ENCODE data around the gene LSMEM2. TPM values are rescaled to one million over a fixed set of nuclear protein-coding genes. Genes with fewer than 3 reads are reported as not detected.
"Not testable (repeated sequence)": the region's sequence is repeated elsewhere in the genome, so short reads cannot be mapped to it uniquely, and the experiment has no call there.

Gene LSMEM2
- total RNA-seq, 4 donors from 2014 or later: 0.90 to 1.5 TPM; not detected in 2

DNA sequence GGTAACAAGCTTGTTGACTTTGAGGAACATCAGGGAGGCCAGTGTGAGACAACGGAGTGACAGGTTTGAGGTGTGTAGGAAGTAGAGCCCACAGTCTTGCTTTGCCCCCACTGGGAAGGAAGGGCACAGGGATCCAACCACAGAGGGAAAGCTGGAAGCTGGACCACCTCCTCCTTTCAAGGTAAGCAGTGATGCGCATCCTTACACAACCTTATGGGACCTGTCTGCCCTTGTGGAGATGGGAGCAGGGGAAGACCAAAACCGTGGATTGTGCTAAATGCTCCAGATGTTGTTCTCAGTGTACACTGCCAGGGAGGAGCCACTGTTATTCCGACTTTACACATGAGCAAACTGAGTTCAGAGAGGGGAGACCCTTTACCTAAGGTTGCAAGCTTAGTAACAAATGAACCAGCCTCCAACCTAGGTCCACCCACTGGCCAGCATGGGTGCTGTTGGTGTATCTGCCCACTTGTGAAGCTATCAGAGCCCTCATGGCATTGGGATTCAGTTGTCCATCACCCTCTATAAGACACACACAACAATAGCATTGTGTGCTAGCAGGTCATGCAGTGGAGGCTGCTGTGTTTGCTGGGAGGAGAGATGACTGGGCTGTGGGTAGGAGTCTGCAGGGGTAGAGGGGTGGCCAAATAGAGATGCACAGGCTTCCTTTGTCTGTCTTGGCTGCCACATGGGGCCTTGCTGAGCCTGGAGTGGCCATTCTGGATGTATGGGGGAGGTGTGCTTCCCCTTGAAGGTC, 586 bp upstream of the LSMEM2 start:
- no peaks in the 10 kb centered on the region for H3K27me3 ChIP-seq
- no peak for DNase-seq
- peaks cover 0 to 6% of the 10 kb centered on the region in 2 donors for H3K4me1 ChIP-seq
- H3K4me3 ChIP-seq: no peak overlapping the region
- intact Hi-C loops (cut with DNase I; ENCODE audit: low total_unique reads): loop anchor here (5.0 kb wide), 1 partner anchor 86 kb away; the partner anchor contains the start of gene GNAT1
- TF ChIP-seq POLR2A (IDR thresholded peaks at IDR 0.05): no peak
- TF ChIP-seq, protein P1, sequence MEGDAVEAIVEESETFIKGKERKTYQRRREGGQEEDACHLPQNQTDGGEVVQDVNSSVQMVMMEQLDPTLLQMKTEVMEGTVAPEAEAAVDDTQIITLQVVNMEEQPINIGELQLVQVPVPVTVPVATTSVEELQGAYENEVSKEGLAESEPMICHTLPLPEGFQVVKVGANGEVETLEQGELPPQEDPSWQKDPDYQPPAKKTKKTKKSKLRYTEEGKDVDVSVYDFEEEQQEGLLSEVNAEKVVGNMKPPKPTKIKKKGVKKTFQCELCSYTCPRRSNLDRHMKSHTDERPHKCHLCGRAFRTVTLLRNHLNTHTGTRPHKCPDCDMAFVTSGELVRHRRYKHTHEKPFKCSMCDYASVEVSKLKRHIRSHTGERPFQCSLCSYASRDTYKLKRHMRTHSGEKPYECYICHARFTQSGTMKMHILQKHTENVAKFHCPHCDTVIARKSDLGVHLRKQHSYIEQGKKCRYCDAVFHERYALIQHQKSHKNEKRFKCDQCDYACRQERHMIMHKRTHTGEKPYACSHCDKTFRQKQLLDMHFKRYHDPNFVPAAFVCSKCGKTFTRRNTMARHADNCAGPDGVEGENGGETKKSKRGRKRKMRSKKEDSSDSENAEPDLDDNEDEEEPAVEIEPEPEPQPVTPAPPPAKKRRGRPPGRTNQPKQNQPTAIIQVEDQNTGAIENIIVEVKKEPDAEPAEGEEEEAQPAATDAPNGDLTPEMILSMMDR (IDR thresholded peaks at IDR 0.05): no peak
- H3K9me3 ChIP-seq: no peaks in the 10 kb centered on the region
- peak overlapping the region in 1 of 2 donors; percentile 33 for H3K27ac ChIP-seq
- H3K36me3 ChIP-seq: no peaks in the 10 kb centered on the region

DNA sequence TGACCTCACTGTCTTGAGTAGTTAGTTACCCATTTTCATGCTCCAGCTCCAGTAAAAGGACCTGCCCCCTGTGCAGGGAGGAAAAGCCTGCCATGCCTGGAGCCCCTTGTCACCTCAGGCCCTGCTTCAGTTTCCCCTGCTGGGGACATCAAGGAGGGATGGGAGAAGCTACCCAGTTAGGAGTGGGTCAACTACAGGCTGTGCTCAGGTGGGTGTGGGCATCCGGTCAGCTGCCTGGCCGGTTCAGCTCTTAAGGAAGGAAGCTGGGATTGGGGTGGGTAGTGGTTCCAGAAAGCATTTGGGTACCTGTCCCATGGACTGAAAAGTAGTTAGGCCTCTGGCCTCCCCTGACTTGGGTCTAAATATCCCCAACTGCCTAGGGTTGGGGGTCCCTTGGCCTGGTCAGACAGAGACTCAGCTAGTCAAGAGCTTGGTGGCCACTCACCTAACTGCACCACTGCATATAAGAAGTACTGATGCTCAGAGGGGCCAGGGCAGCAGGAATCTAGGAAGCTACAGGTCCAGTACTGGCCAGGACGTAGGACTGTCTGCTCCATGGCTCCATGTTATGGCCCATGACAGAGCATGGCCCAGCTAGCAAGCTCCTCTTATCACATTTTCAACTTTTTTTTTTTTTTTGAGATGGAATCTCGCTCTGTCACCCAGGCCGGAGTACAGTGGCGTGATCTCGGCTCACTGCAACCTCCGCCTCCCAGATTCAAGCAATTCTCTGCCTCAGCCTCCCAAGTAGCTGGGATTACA, 549 bp downstream of the LSMEM2 start:
- Histone ChIP-seq H3K9me3 (no peaks in the 10 kb centered on the region), H3K27me3 (no peaks in the 10 kb centered on the region), H3K4me3 (no peak overlapping the region), H3K27ac (peak overlapping the region; percentile 16 to 33), H3K36me3 (no peaks in the 10 kb centered on the region), H3K4me1 (peaks cover 0 to 6% of the 10 kb centered on the region in 2 donors)
- no peak for DNase-seq
- TF ChIP-seq, protein P1 (IDR thresholded peaks at IDR 0.05): no peak
- TF ChIP-seq POLR2A (IDR thresholded peaks at IDR 0.05): no peak
- intact Hi-C loops (cut with DNase I; ENCODE audit: low total_unique reads): loop anchor here (5.0 kb wide), 1 partner anchor 87 kb away; the partner anchor contains the start of gene GNAT1

DNA sequence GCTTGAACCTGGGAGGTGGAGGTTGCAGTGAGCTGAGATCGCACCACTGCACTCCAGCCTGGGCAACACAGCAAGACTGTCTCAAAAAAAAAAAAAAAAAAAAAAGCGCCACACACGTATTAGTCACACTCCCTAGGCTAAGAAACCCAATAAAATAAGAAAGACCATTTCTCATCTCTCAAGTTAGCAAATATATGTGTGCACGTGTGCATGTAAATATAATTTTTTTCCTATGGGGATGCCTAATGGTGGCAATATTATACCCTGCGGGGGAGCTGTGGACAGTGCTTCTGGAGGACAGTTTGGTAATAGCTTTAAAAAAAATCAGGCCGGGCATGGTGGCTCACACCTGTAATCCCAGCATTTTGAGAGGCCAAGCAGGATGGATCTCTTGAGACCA, 5.2 kb downstream of the LSMEM2 start:
- H3K4me1 ChIP-seq; H3K4me3 ChIP-seq; H3K27me3 ChIP-seq; H3K27ac ChIP-seq; H3K36me3 ChIP-seq; DNase-seq; H3K9me3 ChIP-seq; intact Hi-C loops (cut with DNase I; ENCODE audit: low total_unique reads): not testable (repeated sequence)

DNA sequence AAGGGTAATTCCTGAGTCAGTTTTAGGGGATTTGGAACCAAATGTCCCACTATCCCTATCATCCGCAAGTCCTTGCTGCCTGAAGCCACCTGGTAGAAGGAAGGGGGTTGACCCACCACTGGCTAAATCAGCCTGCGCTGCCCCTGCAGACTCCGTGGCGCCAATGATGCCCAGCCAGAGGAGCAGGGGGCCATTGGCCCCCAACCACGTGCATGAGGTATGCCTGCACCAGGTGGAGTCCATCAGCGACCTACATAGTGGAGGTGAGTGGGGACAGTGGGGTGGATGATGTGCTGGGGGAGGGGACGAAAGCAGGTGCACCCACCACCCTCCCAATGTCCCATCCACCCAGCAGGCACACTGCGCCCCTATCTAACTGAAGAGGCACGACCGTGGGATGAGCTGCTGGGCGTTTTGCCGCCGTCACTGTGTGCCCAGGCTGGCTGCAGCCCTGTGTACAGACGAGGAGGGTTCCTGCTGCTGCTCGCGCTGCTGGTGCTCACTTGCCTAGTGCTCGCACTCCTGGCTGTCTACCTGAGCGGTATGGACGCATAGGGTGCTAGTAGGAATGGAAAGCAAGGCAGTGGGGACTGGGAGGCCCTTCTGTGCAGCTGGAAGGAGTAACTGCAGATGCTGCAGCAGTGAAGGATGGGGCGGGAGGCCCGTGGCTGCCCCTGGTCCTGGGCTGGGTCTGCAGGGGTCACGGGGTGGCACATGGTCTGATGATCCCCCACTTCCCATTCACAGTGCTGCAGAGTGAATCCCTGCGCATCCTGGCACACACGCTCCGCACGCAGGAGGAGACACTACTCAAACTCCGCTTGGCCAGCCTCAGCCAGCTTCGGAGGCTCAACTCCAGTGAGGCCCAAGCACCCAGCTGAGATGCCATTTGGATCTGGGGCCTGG, 7.7 kb downstream of the LSMEM2 start:
- no peak for DNase-seq
- Histone ChIP-seq H3K36me3 (no peaks in the 10 kb centered on the region), H3K27me3 (no peaks in the 10 kb centered on the region), H3K9me3 (no peaks in the 10 kb centered on the region), H3K4me1 (peaks cover 0 to 7% of the 10 kb centered on the region in 2 donors), H3K4me3 (no peak overlapping the region), H3K27ac (no peak overlapping the region)
- TF ChIP-seq, protein P1 (IDR thresholded peaks at IDR 0.05): no peak
- no peak for TF ChIP-seq POLR2A (IDR thresholded peaks at IDR 0.05)
- intact Hi-C loops (cut with DNase I; ENCODE audit: low total_unique reads): no loop called here

DNA sequence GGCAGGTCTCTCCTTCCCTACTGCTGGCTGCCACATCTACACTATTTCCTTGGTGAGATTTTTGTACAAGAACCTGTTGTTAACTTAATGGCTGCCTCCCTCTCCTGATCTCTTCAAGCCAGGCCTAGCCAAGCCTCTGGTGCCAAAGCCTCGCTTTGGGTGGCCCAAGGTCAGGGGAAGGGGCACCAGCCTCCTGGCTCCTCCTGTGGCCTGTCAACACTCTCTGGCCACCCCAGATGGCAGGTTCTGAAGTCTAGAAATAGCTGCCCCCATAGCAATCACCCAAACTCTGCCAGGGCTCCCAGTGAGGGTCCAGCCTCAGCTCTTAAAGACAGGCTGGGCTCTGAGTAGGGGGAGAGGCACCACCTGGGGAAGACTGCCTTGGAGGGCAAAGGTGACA, 8.4 kb downstream of the LSMEM2 start:
- TF ChIP-seq POLR2A (IDR thresholded peaks at IDR 0.05): no peak
- TF ChIP-seq, protein P1 (IDR thresholded peaks at IDR 0.05): no peak
- peaks cover 0 to 9% of the 10 kb centered on the region in 2 donors for H3K4me1 ChIP-seq
- H3K27me3 ChIP-seq: no peaks in the 10 kb centered on the region
- no peaks in the 10 kb centered on the region for H3K36me3 ChIP-seq
- no peak overlapping the region for H3K4me3 ChIP-seq
- no peak for DNase-seq
- H3K9me3 ChIP-seq: no peaks in the 10 kb centered on the region
- no peak overlapping the region for H3K27ac ChIP-seq
- intact Hi-C loops (cut with DNase I; ENCODE audit: low total_unique reads): no loop called here

Data from uterus (tissue), 4 donors.